Type B pancreatic cell (in vitro differentiated cells): ENCODE results near the gene INTS7. TPM values are rescaled to one million over a fixed set of nuclear protein-coding genes. Genes with fewer than 3 reads are reported as not detected.
A peak's percentile ranks its signal among the peaks of the same experiment; 100 is the strongest.
"Not testable (repeated sequence)": the region's sequence is repeated elsewhere in the genome, so short reads cannot be mapped to it uniquely, and the experiment has no call there.

Experiments used
- DNase-seq: peaks from one replicate; pipeline ENCODE4 v3.0.0; 2021; ENCODE audit warnings: mixed read lengths; ENCODE audit not compliant: unreplicated experiment; ENCODE audit errors: extremely low spot score
- H3K27ac Mint-ChIP-seq: 2 replicates; pipeline ENCODE4 v1.8.0; 2021; ENCODE audit warnings: mild to moderate bottlenecking, mixed read lengths
- H3K27me3 Mint-ChIP-seq: 2 replicates; pipeline ENCODE4 v1.8.0; 2021; ENCODE audit warnings: mixed read lengths
- H3K36me3 Mint-ChIP-seq: 2 replicates; pipeline ENCODE4 v1.8.0; 2021; ENCODE audit warnings: mixed read lengths
- H3K4me1 Mint-ChIP-seq: one replicate; pipeline ENCODE4 v1.8.0; 2021; ENCODE audit warnings: mixed read lengths; ENCODE audit not compliant: unreplicated experiment
- H3K4me3 Mint-ChIP-seq: 2 replicates; pipeline ENCODE4 v1.8.0; 2021; ENCODE audit warnings: mild to moderate bottlenecking, mixed read lengths
- H3K9me3 Mint-ChIP-seq: 2 replicates; pipeline ENCODE4 v1.8.0; 2021; ENCODE audit warnings: mixed read lengths
- total RNA-seq: library from RNA; stranded (reverse); gene quantifications from 2 replicates; pipeline ENCODE4 v1.2.1, GENCODE V29; 2021; ENCODE audit warnings: low replicate concordance
- TF ChIP-seq, protein P1 (sequence below): fragments of 200-600 bp; sonication (generic); conservative IDR thresholded peaks from 2 replicates; pipeline ENCODE4 v1.5.0; 2021; ENCODE audit warnings: antibody characterized with exemption, mild to moderate bottlenecking

INTS7 gene
- total RNA-seq, 1 donor from 2014 or later, result 23.9 TPM

DNA sequence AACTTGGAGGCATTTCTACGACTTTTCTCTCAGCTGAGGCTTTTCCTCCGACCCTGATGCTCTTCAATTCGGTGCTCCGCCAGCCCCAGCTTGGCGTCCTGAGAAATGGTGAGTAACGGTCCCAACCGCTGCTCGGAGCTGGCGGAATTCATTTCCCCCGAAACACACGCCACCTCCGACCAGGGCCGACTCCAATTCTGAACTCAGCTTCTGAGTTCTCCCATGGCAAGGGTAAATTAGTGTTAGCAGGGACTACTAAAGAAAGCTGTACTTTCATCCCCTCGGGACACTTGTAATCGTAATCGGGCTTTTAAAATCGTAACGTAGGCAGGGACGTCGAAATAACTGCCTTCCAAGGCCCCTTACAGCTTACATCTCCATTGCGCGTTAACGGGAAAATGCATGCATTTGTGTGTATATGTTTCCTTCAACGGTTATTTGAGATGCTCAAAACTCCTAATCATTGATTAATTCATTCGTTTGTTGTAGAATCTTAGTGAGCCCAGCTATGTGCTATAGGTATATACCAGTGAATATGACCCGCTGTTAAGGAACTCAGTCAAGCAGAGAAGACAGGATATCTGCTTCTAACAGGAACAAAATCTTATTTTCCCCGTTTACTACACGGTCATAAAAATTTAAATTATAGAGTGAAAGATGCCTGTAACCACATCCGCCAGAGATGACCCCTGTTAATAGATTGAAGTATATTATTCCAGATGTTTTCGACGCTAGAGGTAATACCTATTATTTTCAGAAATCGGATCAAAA is 663 bp upstream of the INTS7 start:
- H3K27me3 Mint-ChIP-seq, result no peaks in the 10 kb centered on the region
- no peak for DNase-seq
- peaks cover 12% of the 10 kb centered on the region for H3K36me3 Mint-ChIP-seq
- peak overlapping the region; percentile 99 for H3K4me3 Mint-ChIP-seq
- TF ChIP-seq, protein P1, sequence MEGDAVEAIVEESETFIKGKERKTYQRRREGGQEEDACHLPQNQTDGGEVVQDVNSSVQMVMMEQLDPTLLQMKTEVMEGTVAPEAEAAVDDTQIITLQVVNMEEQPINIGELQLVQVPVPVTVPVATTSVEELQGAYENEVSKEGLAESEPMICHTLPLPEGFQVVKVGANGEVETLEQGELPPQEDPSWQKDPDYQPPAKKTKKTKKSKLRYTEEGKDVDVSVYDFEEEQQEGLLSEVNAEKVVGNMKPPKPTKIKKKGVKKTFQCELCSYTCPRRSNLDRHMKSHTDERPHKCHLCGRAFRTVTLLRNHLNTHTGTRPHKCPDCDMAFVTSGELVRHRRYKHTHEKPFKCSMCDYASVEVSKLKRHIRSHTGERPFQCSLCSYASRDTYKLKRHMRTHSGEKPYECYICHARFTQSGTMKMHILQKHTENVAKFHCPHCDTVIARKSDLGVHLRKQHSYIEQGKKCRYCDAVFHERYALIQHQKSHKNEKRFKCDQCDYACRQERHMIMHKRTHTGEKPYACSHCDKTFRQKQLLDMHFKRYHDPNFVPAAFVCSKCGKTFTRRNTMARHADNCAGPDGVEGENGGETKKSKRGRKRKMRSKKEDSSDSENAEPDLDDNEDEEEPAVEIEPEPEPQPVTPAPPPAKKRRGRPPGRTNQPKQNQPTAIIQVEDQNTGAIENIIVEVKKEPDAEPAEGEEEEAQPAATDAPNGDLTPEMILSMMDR, result no peak
- peak overlapping the region; percentile 99 for H3K27ac Mint-ChIP-seq
- peaks cover 29% of the 10 kb centered on the region for H3K4me1 Mint-ChIP-seq
- no peaks in the 10 kb centered on the region for H3K9me3 Mint-ChIP-seq

DNA sequence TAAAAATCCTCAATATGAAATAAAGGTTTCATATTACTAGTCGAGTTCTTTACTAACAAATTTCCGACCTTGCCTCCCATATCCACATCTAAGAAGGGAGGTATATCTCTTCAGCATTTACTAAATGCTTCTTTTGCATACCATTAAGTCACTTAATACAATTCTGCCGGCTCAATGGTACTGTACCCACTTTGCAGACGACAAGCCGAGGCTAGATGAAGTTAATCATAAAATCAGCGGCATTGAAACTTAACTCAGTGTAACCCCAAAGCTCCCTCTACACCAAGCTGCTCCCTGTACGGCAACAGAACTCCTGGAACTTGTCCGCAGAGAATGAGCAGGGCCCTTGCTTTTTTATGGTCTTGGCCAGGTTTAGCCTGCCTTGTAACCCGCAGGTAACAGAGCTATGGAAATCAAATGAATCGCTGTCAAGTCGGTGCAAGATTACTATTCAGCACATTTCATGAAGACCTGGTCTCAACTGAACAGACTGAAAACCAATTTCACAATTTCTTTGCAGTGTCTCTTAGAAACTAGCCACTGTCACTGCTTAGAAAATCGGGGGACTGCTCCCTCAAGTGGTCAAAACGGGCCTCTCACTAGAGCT is 738 bp downstream of the INTS7 start:
- Mint-ChIP-seq H3K27me3 (no peaks in the 10 kb centered on the region), H3K36me3 (peaks cover 9% of the 10 kb centered on the region), H3K4me1 (peaks cover 31% of the 10 kb centered on the region), H3K27ac (peak overlapping the region; percentile 99), H3K9me3 (no peaks in the 10 kb centered on the region), H3K4me3 (peak overlapping the region; percentile 99)
- TF ChIP-seq, protein P1, result no peak
- DNase-seq, result no peak

DNA sequence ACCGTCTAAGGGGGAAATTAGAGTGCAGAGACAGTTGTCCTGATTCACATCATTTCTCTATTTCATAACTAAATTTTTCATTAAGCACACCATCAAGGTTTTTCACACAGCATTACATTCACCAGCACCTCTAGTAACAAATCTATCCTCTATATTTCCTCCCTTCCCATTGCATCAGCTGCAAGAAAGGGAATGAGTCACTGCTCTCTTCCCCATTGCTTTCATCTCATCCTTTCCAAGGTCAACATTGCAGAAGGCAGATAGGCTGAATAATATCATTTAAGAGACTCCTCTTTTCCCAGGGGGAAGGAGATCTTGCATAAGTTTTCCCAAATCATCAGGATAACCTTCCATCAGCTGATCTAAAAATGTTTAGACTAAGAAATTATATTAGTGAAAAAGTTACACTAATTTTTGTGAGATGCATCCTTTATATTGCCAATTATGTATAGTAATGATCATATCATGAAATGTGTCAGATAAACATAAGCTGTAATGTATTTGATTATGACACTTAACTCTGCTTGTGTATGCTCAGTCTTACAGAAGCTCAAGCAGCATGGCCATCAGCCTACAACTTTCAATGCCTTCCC is 4.3 kb downstream of the INTS7 start:
- peaks cover 37% of the 10 kb centered on the region for H3K4me1 Mint-ChIP-seq
- peak overlapping the region; percentile 23 for H3K27ac Mint-ChIP-seq
- H3K9me3 Mint-ChIP-seq, result no peaks in the 10 kb centered on the region
- TF ChIP-seq, protein P1, result no peak
- H3K36me3 Mint-ChIP-seq, result peaks cover 20% of the 10 kb centered on the region
- H3K4me3 Mint-ChIP-seq, result no peak overlapping the region
- DNase-seq, result no peak
- no peaks in the 10 kb centered on the region for H3K27me3 Mint-ChIP-seq

DNA sequence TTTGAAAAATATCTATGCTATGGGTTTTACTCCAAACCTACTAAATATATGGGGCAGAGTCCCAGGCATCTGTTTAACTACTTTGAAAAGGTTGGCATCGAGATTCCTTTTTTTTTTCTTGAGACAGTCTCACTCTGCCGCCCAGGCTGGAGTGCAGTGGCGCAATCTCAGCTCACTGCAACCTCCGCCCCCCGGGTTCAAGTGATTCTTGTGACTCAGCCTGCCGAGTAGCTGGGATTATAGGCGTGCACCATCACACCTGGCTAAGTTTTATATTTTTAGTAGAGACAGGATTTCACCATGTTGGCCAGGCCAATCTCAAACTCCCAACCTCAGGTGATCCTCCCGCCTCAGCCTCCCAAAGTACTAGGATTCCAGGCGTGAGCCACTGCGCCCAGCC is 7.6 kb downstream of the INTS7 start:
- Mint-ChIP-seq H3K4me1 (peaks cover 30% of the 10 kb centered on the region), H3K36me3 (peaks cover 38% of the 10 kb centered on the region)
- not testable (repeated sequence) for H3K27ac Mint-ChIP-seq, H3K9me3 Mint-ChIP-seq, H3K27me3 Mint-ChIP-seq, DNase-seq, H3K4me3 Mint-ChIP-seq

DNA sequence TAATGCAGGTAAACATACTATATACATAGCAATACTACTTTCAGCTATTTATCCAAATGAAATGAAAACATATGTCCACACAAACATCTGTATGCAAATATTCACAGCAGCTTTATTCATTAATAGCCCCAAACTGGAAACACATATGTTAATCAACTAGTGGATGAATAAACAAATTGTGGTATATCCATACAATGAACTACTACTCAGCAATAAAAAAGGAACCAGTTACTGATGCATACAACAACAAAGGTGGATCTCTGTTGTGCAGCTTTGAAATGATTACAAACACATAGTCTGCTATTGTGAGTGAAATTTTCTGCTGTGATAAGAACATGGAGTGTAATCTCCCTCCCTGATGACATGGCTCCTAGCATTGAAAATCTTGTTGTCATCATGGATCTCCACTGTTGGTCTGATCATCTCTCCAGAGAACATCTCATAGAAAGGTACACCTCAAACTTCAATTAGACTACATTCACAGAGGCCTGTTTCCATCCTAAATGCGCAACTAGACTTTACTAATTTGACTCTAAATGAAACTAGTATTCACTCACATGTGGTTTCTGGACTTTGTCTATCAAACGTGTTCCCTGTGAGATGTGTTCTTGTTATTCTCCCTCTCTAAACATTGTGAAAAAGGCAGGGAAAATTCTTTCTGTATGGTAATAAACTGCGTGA is 10.7 kb downstream of the INTS7 start:
- Mint-ChIP-seq H3K4me1 (peaks cover 11% of the 10 kb centered on the region), H3K36me3 (peaks cover 33% of the 10 kb centered on the region), H3K27me3 (no peaks in the 10 kb centered on the region), H3K27ac (no peak overlapping the region), H3K4me3 (no peak overlapping the region), H3K9me3 (peaks cover 4% of the 10 kb centered on the region)
- TF ChIP-seq, protein P1, result no peak
- DNase-seq, result no peak

DNA sequence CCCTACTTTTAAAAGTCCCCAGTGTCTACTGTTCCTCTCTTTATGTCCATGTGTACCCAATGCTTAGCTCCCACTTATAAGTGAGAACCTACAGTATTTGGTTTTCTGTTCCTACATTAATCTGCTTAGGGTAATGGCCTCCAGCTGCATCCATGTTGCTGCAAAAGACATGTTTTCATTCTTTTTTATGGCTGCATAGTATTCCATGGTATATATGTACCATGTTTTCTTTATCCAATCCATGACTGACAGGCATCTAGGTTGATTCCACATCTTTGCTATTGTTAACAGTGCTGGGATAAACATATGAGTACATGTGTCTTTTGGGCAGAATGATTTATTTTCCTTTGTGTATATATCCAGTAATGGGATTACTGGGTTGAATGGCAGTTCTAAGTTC is 12.4 kb downstream of the INTS7 start:
- Mint-ChIP-seq H3K36me3 (peaks cover 31% of the 10 kb centered on the region), H3K4me1 (peaks cover 11% of the 10 kb centered on the region)
- H3K27me3 Mint-ChIP-seq, H3K9me3 Mint-ChIP-seq, H3K27ac Mint-ChIP-seq, DNase-seq, H3K4me3 Mint-ChIP-seq: not testable (repeated sequence)
